Activated naive CD8-positive, alpha-beta T cell treated with anti-CD3 and anti-CD28 coated beads, Interleukin-2, amount 50 U/mL, for 16 hours (primary cell): ENCODE data around the gene ABHD6.
A peak's percentile ranks its signal among the peaks of the same experiment; 100 is the strongest.
"Not testable (repeated sequence)": the region's sequence is repeated elsewhere in the genome, so short reads cannot be mapped to it uniquely, and the experiment has no call there.

Experiments used
- DNase-seq: peaks from one replicate; pipeline ENCODE4 v3.0.0-alpha.2; 2020; ENCODE audit warnings: low read depth, low spot score

Gene ABHD6, protein sequence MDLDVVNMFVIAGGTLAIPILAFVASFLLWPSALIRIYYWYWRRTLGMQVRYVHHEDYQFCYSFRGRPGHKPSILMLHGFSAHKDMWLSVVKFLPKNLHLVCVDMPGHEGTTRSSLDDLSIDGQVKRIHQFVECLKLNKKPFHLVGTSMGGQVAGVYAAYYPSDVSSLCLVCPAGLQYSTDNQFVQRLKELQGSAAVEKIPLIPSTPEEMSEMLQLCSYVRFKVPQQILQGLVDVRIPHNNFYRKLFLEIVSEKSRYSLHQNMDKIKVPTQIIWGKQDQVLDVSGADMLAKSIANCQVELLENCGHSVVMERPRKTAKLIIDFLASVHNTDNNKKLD

GRCh38 chr3:58237238-58237940, at the start of gene ABHD6:
ABHD6 (plus strand) TSS chr3:58237792; CDS start chr3:58256587, 18,795 bp downstream.
- peak; percentile 57 for DNase-seq

GRCh38 chr3:58188173-58188564, 49.4 kb upstream of the ABHD6 start:
- DNase-seq, result no peak

- no peak for DNase-seq
These were observed 48.6 kb upstream of the ABHD6 start for GRCh38 chr3:58188921-58189451.

DNA sequence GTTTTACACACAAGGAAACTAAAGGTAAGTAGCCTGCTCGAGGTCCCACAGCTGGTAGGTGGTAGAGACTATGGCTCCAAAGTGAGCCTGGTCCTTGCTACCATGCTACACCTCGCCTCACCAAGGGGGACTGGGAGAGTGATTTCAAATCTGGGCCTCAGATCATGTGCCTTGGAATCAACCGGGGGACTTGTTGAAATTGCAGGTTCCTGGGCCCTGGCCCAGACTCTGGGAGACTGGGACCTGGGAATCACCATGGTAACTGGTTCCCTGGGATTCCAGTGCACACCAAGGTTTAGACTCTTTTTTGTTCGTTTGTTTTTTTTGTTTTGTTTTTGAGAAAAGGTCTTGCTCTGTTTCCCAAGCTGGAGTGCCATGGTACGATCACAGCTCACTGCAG, 47.9 kb upstream of the ABHD6 start:
- no peak for DNase-seq

DNA sequence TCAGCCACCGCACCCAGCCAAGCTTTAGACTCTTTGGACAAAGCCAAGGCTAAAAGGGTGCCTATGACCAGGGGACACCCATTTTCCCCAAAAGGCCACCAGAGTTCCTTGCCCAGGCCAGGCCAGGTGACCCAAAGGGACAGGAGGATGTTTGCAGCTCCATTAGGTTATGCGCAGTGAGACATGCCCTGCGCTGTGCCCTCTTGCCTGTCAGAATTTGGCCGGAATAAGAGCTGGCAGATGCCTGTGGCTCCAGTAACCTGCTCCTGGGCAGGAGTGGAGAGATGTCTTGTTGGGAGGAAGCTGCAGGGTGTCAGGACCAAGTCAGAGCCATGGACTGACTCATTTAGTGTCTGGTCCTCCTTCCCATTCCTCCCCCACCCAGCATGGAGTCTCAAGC, 47.3 kb upstream of the ABHD6 start:
- no peak for DNase-seq

GRCh38 chr3:58190882-58191281, 46.7 kb upstream of the ABHD6 start:
- DNase-seq, result no peak

DNA sequence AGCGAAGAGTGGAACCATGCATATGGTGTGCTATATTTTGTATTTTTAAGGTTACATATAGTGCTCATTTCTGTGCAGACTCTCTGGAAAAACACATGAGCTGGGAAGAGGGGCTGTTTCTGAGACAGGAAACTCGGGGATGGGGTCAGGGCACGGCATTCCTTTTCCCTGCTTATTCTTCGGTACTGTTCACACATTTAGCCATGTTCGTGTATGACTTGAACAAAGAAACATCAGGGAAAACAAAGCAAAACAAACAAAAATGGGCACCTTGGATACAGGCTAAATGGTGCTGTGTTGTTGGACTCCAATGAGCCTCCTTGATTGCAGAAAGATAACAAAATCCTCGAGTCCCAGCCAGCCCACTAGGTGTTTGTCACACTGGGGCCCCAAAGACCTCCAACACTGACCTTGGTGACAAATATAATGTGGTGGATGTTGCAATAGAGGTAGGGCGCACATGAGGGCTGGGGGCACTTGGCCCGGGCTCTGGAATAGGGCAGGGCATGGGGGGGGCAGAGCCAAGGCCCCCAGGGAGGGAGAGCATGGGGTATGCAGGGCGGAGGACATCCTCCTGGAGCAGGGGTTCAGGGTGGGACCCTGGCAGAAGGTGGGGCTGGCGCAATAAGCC, 46.1 kb upstream of the ABHD6 start:
- no peak for DNase-seq

DNA sequence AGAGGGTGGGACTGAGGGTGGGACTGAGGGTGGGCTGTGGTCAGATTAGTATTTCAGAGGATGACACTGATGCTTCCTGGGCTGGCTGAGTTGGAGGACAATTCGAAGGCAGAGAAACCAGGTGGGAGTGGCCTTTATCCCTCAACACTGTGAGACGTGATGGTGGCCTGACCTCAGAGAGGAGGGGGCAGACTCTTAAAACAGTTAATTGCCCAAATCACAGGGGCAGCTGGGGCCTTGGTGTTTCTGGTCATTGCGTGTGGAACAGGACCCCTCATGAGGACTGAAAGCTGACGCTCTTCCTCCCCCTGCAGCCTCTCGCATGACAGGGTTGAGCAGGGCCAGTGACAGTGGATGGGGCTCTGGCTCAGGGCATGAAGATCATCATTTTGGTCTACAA, 45.5 kb upstream of the ABHD6 start:
- no peak for DNase-seq

- no peak for DNase-seq
These were observed 43.7 kb upstream of the ABHD6 start for GRCh38 chr3:58193682-58194407.

GRCh38 chr3:58197588-58197987, 40.0 kb upstream of the ABHD6 start:
- no peak for DNase-seq

DNA sequence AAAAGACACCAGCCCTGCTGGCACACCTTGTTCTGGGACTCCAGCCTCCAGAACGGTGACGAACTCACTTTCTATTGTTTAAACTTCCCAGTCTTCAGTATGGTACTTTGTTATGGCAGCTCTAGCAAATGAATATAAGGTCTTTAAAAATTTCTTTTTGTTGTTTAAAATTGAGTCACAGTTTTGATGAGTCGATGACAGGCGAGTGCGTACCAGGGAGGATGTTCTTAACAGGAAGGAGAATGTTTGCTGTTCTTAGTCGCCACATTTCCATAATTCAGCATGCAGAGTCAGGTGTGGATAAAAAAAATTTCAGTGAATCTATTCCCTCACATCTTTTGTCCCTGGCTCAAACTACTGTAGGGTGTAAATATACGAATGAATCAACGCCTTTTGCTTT, 39.2 kb upstream of the ABHD6 start:
- DNase-seq, result no peak

DNA sequence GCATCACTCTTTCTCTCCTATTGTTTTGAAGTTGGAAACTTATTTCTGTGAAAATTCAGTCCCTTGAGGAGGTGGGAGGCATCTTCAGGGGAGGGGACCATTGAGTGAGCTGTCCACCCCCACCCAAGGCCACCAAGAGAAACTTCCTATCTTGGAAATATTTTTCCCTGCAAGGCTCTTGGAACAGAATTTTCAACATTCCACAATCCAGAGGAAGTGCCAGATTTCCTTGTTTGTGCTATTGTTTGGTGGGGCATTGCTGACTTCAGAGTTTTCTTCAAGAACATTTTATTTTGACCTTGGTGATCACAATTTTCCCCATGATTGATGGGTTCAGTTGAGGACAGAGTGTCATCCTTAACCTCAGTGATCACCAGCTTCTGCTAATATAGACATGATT, 38.8 kb upstream of the ABHD6 start:
- no peak for DNase-seq

DNA sequence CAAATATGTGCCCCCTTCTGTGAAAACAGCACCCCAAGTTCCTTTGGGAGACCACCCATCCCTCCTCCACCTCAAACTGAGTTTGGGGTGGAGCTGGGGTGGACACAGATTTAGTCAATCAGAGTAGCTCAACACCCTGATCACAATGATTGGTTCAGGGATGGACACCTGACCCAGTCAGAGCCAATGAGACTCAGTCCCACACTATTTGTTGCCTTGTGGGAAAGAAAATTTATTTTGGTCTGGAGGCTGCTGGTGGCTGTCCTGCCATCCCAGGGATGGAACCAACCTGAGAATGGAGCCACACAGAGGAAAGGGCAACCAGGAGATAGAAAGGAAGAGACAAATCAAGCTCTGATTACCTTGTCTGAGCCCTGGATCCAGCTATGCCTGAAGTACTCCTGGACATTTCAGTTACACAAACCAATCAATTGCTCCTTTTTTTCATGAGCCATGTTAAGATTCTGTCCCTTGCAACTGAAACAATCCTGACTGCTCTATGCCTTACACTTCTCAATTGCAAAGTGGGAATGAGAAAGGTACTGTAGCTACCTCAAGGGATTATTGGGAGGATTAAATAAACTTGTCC, 37.4 kb upstream of the ABHD6 start:
- DNase-seq, result no peak

- DNase-seq, result no peak
These were observed 36.7 kb upstream of the ABHD6 start for GRCh38 chr3:58200846-58201355.

DNA sequence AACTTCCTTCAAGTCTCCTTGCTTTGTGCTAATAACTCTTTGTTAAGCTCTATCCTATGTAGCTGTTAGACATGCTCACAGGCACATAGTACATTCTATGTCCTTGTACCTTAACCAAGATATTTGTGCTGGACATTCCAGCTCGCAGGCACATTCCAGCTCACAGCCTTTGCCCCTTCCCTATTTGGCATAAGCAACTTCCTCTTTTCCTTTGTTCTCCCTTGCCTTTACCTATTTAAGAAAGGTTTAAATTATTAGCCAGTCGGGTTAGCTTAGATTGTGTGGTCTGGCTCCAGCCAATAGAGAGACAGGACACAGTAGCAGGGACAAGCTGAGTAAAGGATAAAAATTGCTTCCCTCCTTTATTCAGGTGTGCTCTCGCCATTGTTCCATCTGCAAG, 36.1 kb upstream of the ABHD6 start:
- DNase-seq, result not testable (repeated sequence)

GRCh38 chr3:58202917-58203360, 34.7 kb upstream of the ABHD6 start:
- DNase-seq, result no peak

- DNase-seq, result no peak
These were observed 34.1 kb upstream of the ABHD6 start for GRCh38 chr3:58203541-58203940.

- DNase-seq, result no peak
These were observed 32.9 kb upstream of the ABHD6 start for GRCh38 chr3:58204720-58205119.

- no peak for DNase-seq
These were observed 31.6 kb upstream of the ABHD6 start for GRCh38 chr3:58205981-58206380.

- DNase-seq, result no peak
These were observed 31.1 kb upstream of the ABHD6 start for GRCh38 chr3:58206406-58207011.

GRCh38 chr3:58207954-58208353, 29.6 kb upstream of the ABHD6 start:
- DNase-seq, result no peak
